Left lobe of liver (tissue), 1 donor: ENCODE results near the gene C20orf144. TPM values are rescaled to one million over a fixed set of nuclear protein-coding genes. Genes with fewer than 3 reads are reported as not detected.

Experiments used
- total RNA-seq: library from RNA; stranded (reverse); gene quantifications from one replicate; pipeline ENCODE4 v1.2.1, GENCODE V29; 2021
- donor health status: DM: no; HTN: yes; CAD: no.

C20orf144 gene
- total RNA-seq, 1 donor from 2014 or later, result not detected

Other genes with a start within 250 kb of the C20orf144 start
- 12.1 TPM for gene SNTA1, start 218.6 kb upstream of the C20orf144 start, total RNA-seq
- gene CBFA2T2, start 172.2 kb upstream of the C20orf144 start, total RNA-seq, result 5.7 TPM
- 0.20 TPM for gene ACTL10, start 4.6 kb downstream of the C20orf144 start, total RNA-seq
- 19.9 TPM for gene NECAB3, start 12.1 kb downstream of the C20orf144 start, total RNA-seq
- gene E2F1, start 24.1 kb downstream of the C20orf144 start, total RNA-seq, result 0.60 TPM
- 15.4 TPM for gene PXMP4, start 58.0 kb downstream of the C20orf144 start, total RNA-seq
- 1.5 TPM for gene ZNF341, start 69.7 kb downstream of the C20orf144 start, total RNA-seq
- gene CHMP4B, start 149.0 kb downstream of the C20orf144 start, total RNA-seq, result 24.4 TPM